HepG2 (cell line): ENCODE results near the gene PTRHD1. TPM values are rescaled to one million over a fixed set of nuclear protein-coding genes. Genes with fewer than 3 reads are reported as not detected.

Experiments
- AGO2 ChIP-seq: fragments of 200-400 bp; formaldehyde crosslinking; optimal IDR thresholded peaks from 2 replicates; pipeline ENCODE3; 2017; ENCODE audit warnings: mild to moderate bottlenecking, low read depth, low read length, moderate library complexity
- ATAD3A ChIP-seq: sonication (generic); formaldehyde crosslinking; IDR thresholded peaks from 2 replicates; pipeline ENCODE4 v1.4.0; 2020; ENCODE audit warnings: missing genetic modification reagents
- FIP1L1 ChIP-seq: fragments of 200-400 bp; formaldehyde crosslinking; IDR thresholded peaks from 2 replicates; pipeline ENCODE4 v1.6.1; 2018; ENCODE audit warnings: low read depth, mild to moderate bottlenecking, low read length, moderate library complexity, borderline replicate concordance; ENCODE audit not compliant: insufficient read depth
- JUND ChIP-seq: sonication (generic); formaldehyde crosslinking; IDR thresholded peaks from 2 replicates; pipeline ENCODE4 v1.8.0; 2022; ENCODE audit warnings: mild to moderate bottlenecking, missing genetic modification reagents
- KMT2A ChIP-seq: sonication (generic); formaldehyde crosslinking; IDR thresholded peaks from 2 replicates; pipeline ENCODE4 v1.4.0; 2020; ENCODE audit warnings: missing genetic modification reagents
- MED13 ChIP-seq: sonication (generic); formaldehyde crosslinking; IDR thresholded peaks from 2 replicates; pipeline ENCODE4 v1.5.0; 2020; ENCODE audit warnings: missing genetic modification reagents
- NCOR1 ChIP-seq: fragments of 200-600 bp; sonication (generic); IDR thresholded peaks from 2 replicates; pipeline ENCODE4 v1.7.0; 2017; ENCODE audit warnings: antibody characterized with exemption, low read length, borderline replicate concordance
- NFYB ChIP-seq: sonication (generic); formaldehyde crosslinking; IDR thresholded peaks from 2 replicates; pipeline ENCODE4 v1.4.0; 2020; ENCODE audit warnings: missing genetic modification reagents
- PAF1 ChIP-seq: IDR thresholded peaks from 2 replicates; pipeline ENCODE4 v1.6.1; 2016; ENCODE audit warnings: missing genetic modification reagents, missing compliant biosample characterization
- REL ChIP-seq: sonication (generic); formaldehyde crosslinking; conservative IDR thresholded peaks from 2 replicates; pipeline ENCODE4 v1.8.0; 2022; ENCODE audit warnings: mild to moderate bottlenecking, missing genetic modification reagents, moderate library complexity
- REST ChIP-seq, 2 experiments: IDR thresholded peaks; 2 replicates each; pipeline ENCODE4 v1.6.1; 2011 to 2012; ENCODE audit warnings: low read length in 2 of 2, borderline replicate concordance in 1 of 2, low read depth in 1 of 2, mild to moderate bottlenecking in 1 of 2, moderate library complexity in 1 of 2
- SMAD3 ChIP-seq: sonication (generic); formaldehyde crosslinking; IDR thresholded peaks from 2 replicates; pipeline ENCODE4 v1.4.0; 2020; ENCODE audit warnings: missing genetic modification reagents
- THAP11 ChIP-seq: IDR thresholded peaks from 2 replicates; pipeline ENCODE4 v1.6.1; 2016; ENCODE audit warnings: missing biosample characterization, missing genetic modification reagents
- YEATS2 ChIP-seq: sonication (generic); formaldehyde crosslinking; IDR thresholded peaks from 2 replicates; pipeline ENCODE4 v1.4.0; 2020; ENCODE audit warnings: missing genetic modification reagents, borderline replicate concordance
- ZFX ChIP-seq: sonication (generic); formaldehyde crosslinking; IDR thresholded peaks from 2 replicates; pipeline ENCODE4 v1.4.0; 2020; ENCODE audit warnings: mild to moderate bottlenecking, low read depth, missing genetic modification reagents, moderate library complexity
- ZKSCAN1 ChIP-seq: fragments of 150-350 bp; IDR thresholded peaks from 2 replicates; pipeline ENCODE4 v1.6.1; 2014; ENCODE audit warnings: low read length
- ZNF143 ChIP-seq: sonication (generic); formaldehyde crosslinking; IDR thresholded peaks from 2 replicates; pipeline ENCODE4 v1.4.0; 2020; ENCODE audit warnings: missing genetic modification reagents
- ZNF256 ChIP-seq: sonication (generic); formaldehyde crosslinking; conservative IDR thresholded peaks from 2 replicates; pipeline ENCODE4 v1.4.0; 2020; ENCODE audit warnings: missing genetic modification reagents
- ZNF343 ChIP-seq: sonication (generic); formaldehyde crosslinking; IDR thresholded peaks from 2 replicates; pipeline ENCODE4 v1.4.0; 2020; ENCODE audit warnings: mild to moderate bottlenecking, missing genetic modification reagents
- ZNF383 ChIP-seq: sonication (generic); formaldehyde crosslinking; IDR thresholded peaks from 2 replicates; pipeline ENCODE4 v1.4.0; 2020; ENCODE audit warnings: missing genetic modification reagents, mild to moderate bottlenecking, borderline replicate concordance
- ZNF615 ChIP-seq: sonication (generic); formaldehyde crosslinking; IDR thresholded peaks from 2 replicates; pipeline ENCODE4 v1.5.0; 2020; ENCODE audit warnings: mild to moderate bottlenecking, missing genetic modification reagents, borderline replicate concordance
- ZSCAN31 ChIP-seq: sonication (generic); formaldehyde crosslinking; IDR thresholded peaks from 2 replicates; pipeline ENCODE4 v1.5.0; 2020; ENCODE audit warnings: low read depth, mild to moderate bottlenecking, missing genetic modification reagents
- polyA plus RNA-seq, 8 experiments: library from polyadenylated mRNA; depleted of rRNA in 3 of 8; stranded (reverse) in 7 of 8; unstranded in 1 of 8; fragments of >200 nt; fragmentation: Illumina TruSeq in 4 of 8; extraction: Trizol in 4 of 8; gene quantifications; 2 replicates each; pipeline versions ENCODE4 v1.2.1 to v1.2.3, GENCODE V29; 2011 to 2016; ENCODE audit warnings: low read depth in 4 of 8, missing spikeins in 1 of 8, mixed read lengths in 1 of 8; ENCODE audit not compliant: insufficient read depth in 1 of 8
- total RNA-seq, 5 experiments: library from RNA; depleted of rRNA; stranded (reverse); fragments of >200 nt; fragmentation: Illumina TruSeq; extraction: Trizol; gene quantifications; 2 replicates each; pipeline ENCODE4 v1.2.3, GENCODE V29; 2016; ENCODE audit warnings: low read depth in 1 of 5
- TF ChIP-seq, protein P1 (sequence below): sonication (generic); formaldehyde crosslinking; IDR thresholded peaks from 2 replicates; pipeline ENCODE4 v1.4.0; 2020; ENCODE audit warnings: missing genetic modification reagents
- TF ChIP-seq, protein P2 (sequence below): sonication (generic); formaldehyde crosslinking; IDR thresholded peaks from 2 replicates; pipeline ENCODE4 v1.5.0; 2020; ENCODE audit warnings: missing genetic modification reagents, mild to moderate bottlenecking, borderline replicate concordance

The PTRHD1 gene
- total and polyA plus RNA-seq, 2 of the 13 experiments (the other 11 are each of a cell fraction or from before 2014, with no cell fraction given): 72.6 to 90.8 TPM

DNA sequence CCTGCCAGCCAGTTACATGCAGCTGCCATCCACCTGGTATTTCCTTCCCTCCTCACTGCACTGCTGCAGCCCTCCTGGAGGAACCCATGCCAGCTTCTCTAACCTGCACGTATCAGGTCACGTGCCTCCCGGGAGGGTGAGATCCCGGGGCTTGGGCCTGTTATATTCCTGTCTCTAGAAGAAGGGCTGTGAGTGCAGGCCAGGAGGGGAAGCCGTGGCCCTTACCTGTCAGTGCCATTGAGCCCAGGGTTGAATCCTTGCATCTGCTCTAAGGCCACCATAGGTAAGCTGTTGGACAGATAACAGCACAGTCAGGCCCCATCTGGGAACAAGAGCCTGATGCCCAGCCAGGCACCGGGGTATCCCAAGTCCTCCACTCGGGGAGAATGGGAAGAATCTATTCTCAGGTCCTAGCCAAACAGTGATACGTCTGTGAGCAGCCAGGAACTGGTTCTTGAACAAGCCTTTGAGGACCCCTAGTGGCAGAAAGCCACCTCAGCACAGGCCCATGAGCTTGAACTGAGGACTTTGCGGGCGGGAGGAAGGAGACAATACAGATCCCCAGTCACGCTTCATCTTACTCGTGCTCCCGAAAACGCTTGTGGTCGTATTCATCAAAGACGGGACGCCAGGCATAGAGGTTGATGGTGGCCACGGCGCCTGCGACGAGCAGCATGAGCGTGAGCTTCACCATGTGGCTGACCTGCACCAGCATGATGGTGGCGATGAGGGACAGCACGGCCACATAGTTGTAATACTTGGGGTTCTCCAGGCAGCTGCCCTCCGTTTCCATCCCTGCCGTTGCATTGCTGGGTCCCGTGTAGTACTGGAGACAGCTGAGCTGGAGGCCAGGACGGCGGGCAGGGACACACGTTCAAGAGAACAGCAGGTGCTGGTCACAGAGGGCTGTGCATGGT is 34.4 kb upstream of the PTRHD1 start (continued):
- TF ChIP-seq THAP11: peak; percentile 58; the same call in 1 of the 2 replicates
- no peak; the same call in 1 of the 2 replicates for TF ChIP-seq ZNF256 (CRISPR knock-in tag)
- no peak for TF ChIP-seq JUND
- TF ChIP-seq REL (CRISPR knock-in tag): no peak
- no peak for TF ChIP-seq PAF1 (CRISPR knock-in tag)
- TF ChIP-seq ZNF143: peak; percentile 56; the same call in 1 of the 2 replicates
- no peak for TF ChIP-seq REST (IDR thresholded peaks at IDR 0.05; ENCODE audit: borderline replicate concordance in 1 of 2, low read depth in 1 of 2, low read length in 2 of 2)
- no peak for TF ChIP-seq ZNF383 (CRISPR knock-in tag)
- TF ChIP-seq, protein P1, sequence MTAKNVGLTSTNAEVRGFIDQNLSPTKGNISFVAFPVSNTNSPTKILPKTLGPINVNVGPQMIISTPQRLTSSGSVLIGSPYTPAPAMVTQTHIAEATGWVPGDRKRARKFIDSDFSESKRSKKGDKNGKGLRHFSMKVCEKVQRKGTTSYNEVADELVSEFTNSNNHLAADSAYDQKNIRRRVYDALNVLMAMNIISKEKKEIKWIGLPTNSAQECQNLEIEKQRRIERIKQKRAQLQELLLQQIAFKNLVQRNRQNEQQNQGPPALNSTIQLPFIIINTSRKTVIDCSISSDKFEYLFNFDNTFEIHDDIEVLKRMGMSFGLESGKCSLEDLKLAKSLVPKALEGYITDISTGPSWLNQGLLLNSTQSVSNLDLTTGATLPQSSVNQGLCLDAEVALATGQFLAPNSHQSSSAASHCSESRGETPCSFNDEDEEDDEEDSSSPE (CRISPR knock-in tag): peak; percentile 30; the same call in 1 of the 2 replicates
- peak; percentile 71; the same call in 1 of the 2 replicates for TF ChIP-seq SMAD3
- TF ChIP-seq, protein P2, sequence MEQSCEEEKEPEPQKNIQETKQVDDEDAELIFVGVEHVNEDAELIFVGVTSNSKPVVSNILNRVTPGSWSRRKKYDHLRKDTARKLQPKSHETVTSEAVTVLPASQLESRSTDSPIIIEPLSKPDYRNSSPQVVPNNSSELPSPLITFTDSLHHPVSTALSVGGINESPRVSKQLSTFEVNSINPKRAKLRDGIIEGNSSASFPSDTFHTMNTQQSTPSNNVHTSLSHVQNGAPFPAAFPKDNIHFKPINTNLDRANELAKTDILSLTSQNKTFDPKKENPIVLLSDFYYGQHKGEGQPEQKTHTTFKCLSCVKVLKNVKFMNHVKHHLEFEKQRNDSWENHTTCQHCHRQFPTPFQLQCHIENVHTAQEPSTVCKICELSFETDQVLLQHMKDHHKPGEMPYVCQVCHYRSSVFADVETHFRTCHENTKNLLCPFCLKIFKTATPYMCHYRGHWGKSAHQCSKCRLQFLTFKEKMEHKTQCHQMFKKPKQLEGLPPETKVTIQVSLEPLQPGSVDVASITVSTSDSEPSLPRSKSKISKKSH (CRISPR knock-in tag): peak; percentile 76; the same call in 1 of the 2 replicates
- no peak for TF ChIP-seq ATAD3A (CRISPR knock-in tag)
- TF ChIP-seq ZKSCAN1: peak; percentile 60; the same call in 1 of the 2 replicates
- TF ChIP-seq YEATS2 (CRISPR knock-in tag): peak; percentile 45; the same call in 1 of the 2 replicates
- TF ChIP-seq ZNF343 (CRISPR knock-in tag): no peak
- no peak for TF ChIP-seq MED13 (CRISPR knock-in tag)
- peak; percentile 68 for TF ChIP-seq ZFX (CRISPR knock-in tag)
- TF ChIP-seq FIP1L1: no peak
- no peak for TF ChIP-seq NCOR1
- peak; percentile 39; the same call in 1 of the 2 replicates for TF ChIP-seq ZSCAN31 (CRISPR knock-in tag)
- TF ChIP-seq AGO2: peak; percentile 92
- peak; percentile 48; the same call in 1 of the 2 replicates for TF ChIP-seq KMT2A
- peak; percentile 20; the same call in 1 of the 2 replicates for TF ChIP-seq NFYB (CRISPR knock-in tag)
- peak; percentile 2; the same call in 1 of the 2 replicates for TF ChIP-seq ZNF615 (CRISPR knock-in tag)
